NCI-H2196 treated with DMSO at 0.1 percent for 48 hours (cell line): ENCODE results near the gene COL10A1.

Source experiments
- DNase-seq: peaks from one replicate; lab custom pipeline; 2025; ENCODE audit not compliant: unreplicated experiment; lab: John Stamatoyannopoulos, UW

The COL10A1 gene

GRCh38 chr6:116126032-116126431, at the start of gene COL10A1:
TSS of gene COL10A1 (minus strand) at chr6:116126132. CDS start at chr6:116125492, 640 bp downstream.
- DNase-seq = no peak

- no peak for DNase-seq
These were observed 49.4 kb upstream of the COL10A1 start for GRCh38 chr6:116175344-116175743.

GRCh38 chr6:116173928-116174327, 48.0 kb upstream of the COL10A1 start:
- no peak for DNase-seq

GRCh38 chr6:116170358-116171057, 44.6 kb upstream of the COL10A1 start:
- DNase-seq = no peak

GRCh38 chr6:116169880-116170279, 43.9 kb upstream of the COL10A1 start:
- no peak for DNase-seq

GRCh38 chr6:116168148-116168547, 42.2 kb upstream of the COL10A1 start:
- DNase-seq = no peak

GRCh38 chr6:116166369-116166768, 40.4 kb upstream of the COL10A1 start:
- DNase-seq = no peak

GRCh38 chr6:116165596-116165995, 39.7 kb upstream of the COL10A1 start:
- no peak for DNase-seq

GRCh38 chr6:116159782-116160524, 34.0 kb upstream of the COL10A1 start:
- DNase-seq = no peak

GRCh38 chr6:116158641-116159040, 32.7 kb upstream of the COL10A1 start:
- DNase-seq = no peak

GRCh38 chr6:116157391-116157790, 31.5 kb upstream of the COL10A1 start:
- no peak for DNase-seq

GRCh38 chr6:116156405-116157326, 30.7 kb upstream of the COL10A1 start:
- DNase-seq = no peak

- DNase-seq = no peak
These were observed 29.0 kb upstream of the COL10A1 start for GRCh38 chr6:116154887-116155286.

- no peak for DNase-seq
These were observed 26.7 kb upstream of the COL10A1 start for GRCh38 chr6:116152620-116153019.

GRCh38 chr6:116145803-116146675, 20.1 kb upstream of the COL10A1 start:
- DNase-seq = no peak

GRCh38 chr6:116144605-116145004, 18.7 kb upstream of the COL10A1 start:
- DNase-seq = no peak

- no peak for DNase-seq
These were observed 14.0 kb upstream of the COL10A1 start for GRCh38 chr6:116139917-116140316.

- DNase-seq = no peak
These were observed 11.0 kb upstream of the COL10A1 start for GRCh38 chr6:116136933-116137340.

- no peak for DNase-seq
These were observed 10.4 kb upstream of the COL10A1 start for GRCh38 chr6:116136373-116136772.

- no peak for DNase-seq
These were observed 7.5 kb upstream of the COL10A1 start for GRCh38 chr6:116133453-116133852.
